Body of pancreas (tissue), 4 donors: ENCODE data around the gene MBP. TPM values are rescaled to one million over a fixed set of nuclear protein-coding genes. Genes with fewer than 3 reads are reported as not detected.

ENCODE experiments used
- ATAC-seq: fragments of 150-250 bp; one replicate; pipeline ENCODE4 v1.9.1; 2016
- DNase-seq, 4 donors: peaks; one replicate each; pipeline ENCODE4 v3.0.0-alpha.2; 2019
- H3K27ac ChIP-seq, 4 donors: fragments of 200-600 bp; sonication (generic); 1 replicate in 3 of 4; 2 replicates in 1 of 4; pipeline versions ENCODE4 v1.5.1 to v1.6.1; 2016 to 2019; ENCODE audit warnings: mild to moderate bottlenecking in 1 of 4, mixed read lengths in 1 of 4, moderate library complexity in 1 of 4
- H3K27me3 ChIP-seq, 2 donors: fragments of 200-600 bp; sonication (generic); one replicate each; pipeline ENCODE4 v1.6.0; 2016; ENCODE audit warnings: mild to moderate bottlenecking in 1 of 2
- H3K36me3 ChIP-seq, 2 donors: fragments of 200-600 bp; sonication (generic); replicated peaks in 1 of 2; 2 replicates each; pipeline ENCODE4 v1.5.1; 2016; ENCODE audit warnings: low read depth in 2 of 2; ENCODE audit not compliant: insufficient read depth in 1 of 2
- H3K4me1 ChIP-seq: fragments of 200-600 bp; sonication (generic); one replicate; pipeline ENCODE4 v1.6.0; 2016
- H3K4me3 ChIP-seq, 2 donors: fragments of 200-600 bp; sonication (generic); 1 replicate in 1 of 2; 2 replicates in 1 of 2; pipeline ENCODE4 v1.5.1; 2016 to 2019
- H3K9me3 ChIP-seq, 3 donors: fragments of 200-600 bp; sonication (generic); 1 replicate in 2 of 3; 2 replicates in 1 of 3; pipeline ENCODE4 v1.5.1; 2016
- CTCF ChIP-seq, 7 experiments: fragments of 450-650 bp in 4 of 7; fragments of 200-600 bp in 3 of 7; sonication (generic) in 3 of 7; IDR thresholded peaks; one replicate each; pipeline ENCODE4 v1.5.1; 2016 to 2019; ENCODE audit warnings: antibody characterized with exemption in 7 of 7
- POLR2A ChIP-seq, 3 donors: fragments of 450-650 bp; IDR thresholded peaks; one replicate each; pipeline ENCODE4 v1.6.1; 2016; ENCODE audit warnings: antibody characterized with exemption in 3 of 3, mild to moderate bottlenecking in 2 of 3
- WGBS, 2 donors: methylation state at CpG; one replicate each; pipeline ENCODE4 v1.1.5; 2017; 5-methylcytosine and 5-hydroxymethylcytosine counted together
- intact Hi-C: fragments of 100-400 bp; cut with DNase I; formaldehyde crosslinking; loops from one replicate; pipeline ENCODE4 v1.15.1; 2023
- total RNA-seq, 2 donors: library from RNA; depleted of rRNA; stranded (reverse); fragments of >200 nt; gene quantifications; one replicate each; pipeline ENCODE4 v1.1.0, GENCODE V29; 2016

Gene MBP
- total RNA-seq, 2 donors from 2014 or later: 17.4 to 24.4 TPM

GRCh38 chr18:77108001-77108692, 24.4 kb downstream of the MBP start:
- no peak for TF ChIP-seq CTCF (IDR thresholded peaks at IDR 0.05)
- peak in 1 of 3 donors; percentile 34 for TF ChIP-seq POLR2A (IDR thresholded peaks at IDR 0.05)
- whole genome bisulfite sequencing, 2 donors: 42 to 54% methylated on average over 13 of the region's 13 CpGs
- H3K36me3 ChIP-seq: no peaks in the 10 kb centered on the region
- H3K27ac ChIP-seq: peak overlapping the region in 2 of 4 donors; percentile 43 to 62
- no peaks in the 10 kb centered on the region for H3K9me3 ChIP-seq
- peaks cover 18% of the 10 kb centered on the region for H3K4me1 ChIP-seq
- peak; percentile 48 for ATAC-seq
- DNase-seq: peak in 1 of 4 donors; percentile 63
- no peaks in the 10 kb centered on the region for H3K27me3 ChIP-seq
- H3K4me3 ChIP-seq: no peak overlapping the region
- intact Hi-C loops: no loop called here

GRCh38 chr18:77107292-77107691, 25.3 kb downstream of the MBP start:
- 43 to 53% methylated on average over 5 of the region's 5 CpGs for WGBS, 2 donors
- TF ChIP-seq POLR2A (IDR thresholded peaks at IDR 0.05) (no peak), CTCF (IDR thresholded peaks at IDR 0.05) (no peak)

DNA sequence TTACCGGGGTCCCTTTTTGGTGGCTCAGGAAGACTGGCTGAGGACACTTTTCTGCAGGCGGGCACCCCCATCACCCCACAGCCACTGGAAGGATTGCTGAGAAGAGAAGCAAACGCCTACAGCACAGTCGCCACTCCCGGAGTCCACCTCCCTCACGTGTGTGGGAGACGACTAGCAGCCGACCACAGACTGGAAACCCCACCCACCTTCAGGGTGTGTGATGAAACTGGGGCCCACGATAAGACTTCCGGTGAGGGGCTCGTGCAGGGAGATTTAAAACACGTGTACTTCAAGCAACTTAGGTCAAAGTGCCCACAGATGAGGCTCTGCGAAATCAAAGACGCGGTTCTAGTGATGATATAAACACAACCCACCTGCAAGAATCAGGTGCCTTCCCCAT, 26.3 kb downstream of the MBP start:
- Histone ChIP-seq H3K4me1 (peaks cover 10% of the 10 kb centered on the region), H3K27ac (no peak overlapping the region), H3K9me3 (no peaks in the 10 kb centered on the region), H3K36me3 (no peaks in the 10 kb centered on the region), H3K27me3 (no peaks in the 10 kb centered on the region), H3K4me3 (no peak overlapping the region)
- intact Hi-C loops: no loop called here
- no peak for DNase-seq
- ATAC-seq: no peak
- WGBS, 2 donors: 84 to 91% methylated on average over 15 of the region's 15 CpGs
- TF ChIP-seq POLR2A (IDR thresholded peaks at IDR 0.05) (no peak), CTCF (IDR thresholded peaks at IDR 0.05) (no peak)

More at GRCh38 chr18:77107292-77107691, 25.3 kb downstream of the MBP start:
- H3K27me3 ChIP-seq: no peaks in the 10 kb centered on the region
- H3K27ac ChIP-seq: peak overlapping the region in 2 of 4 donors; percentile 46 to 62
- no peaks in the 10 kb centered on the region for H3K36me3 ChIP-seq
- H3K9me3 ChIP-seq: no peaks in the 10 kb centered on the region
- H3K4me1 ChIP-seq: peaks cover 10% of the 10 kb centered on the region
- no peak for DNase-seq
- intact Hi-C loops: no loop called here
- no peak for ATAC-seq
- H3K4me3 ChIP-seq: no peak overlapping the region

DNA sequence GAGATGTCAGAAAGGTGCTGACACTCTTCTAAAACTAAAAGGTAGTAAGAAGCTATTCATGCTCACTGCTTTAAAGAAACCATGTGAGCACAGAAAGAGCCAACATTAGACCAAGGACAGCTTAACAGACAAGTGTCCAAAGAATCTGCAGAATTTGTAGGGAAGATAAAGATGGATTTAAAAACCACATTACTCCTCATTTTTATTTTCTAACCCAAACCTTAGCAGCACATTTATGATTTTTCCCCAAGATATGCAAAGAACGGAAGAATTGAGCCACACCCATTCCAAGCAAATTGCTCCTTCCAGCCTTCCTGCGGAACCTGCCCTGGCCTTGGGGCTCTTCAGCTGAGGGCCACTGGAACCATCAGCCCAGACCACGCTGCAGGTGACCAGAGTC, 26.9 kb downstream of the MBP start:
- no peak overlapping the region for H3K4me3 ChIP-seq
- 89 to 92% methylated on average over 3 of the region's 3 CpGs for WGBS, 2 donors
- H3K27ac ChIP-seq: no peak overlapping the region
- H3K9me3 ChIP-seq: no peaks in the 10 kb centered on the region
- DNase-seq: no peak
- no peaks in the 10 kb centered on the region for H3K36me3 ChIP-seq
- intact Hi-C loops: no loop called here
- H3K4me1 ChIP-seq: peaks cover 16% of the 10 kb centered on the region
- no peak for ATAC-seq
- TF ChIP-seq POLR2A (IDR thresholded peaks at IDR 0.05) (no peak), CTCF (IDR thresholded peaks at IDR 0.05) (no peak)
- H3K27me3 ChIP-seq: no peaks in the 10 kb centered on the region

DNA sequence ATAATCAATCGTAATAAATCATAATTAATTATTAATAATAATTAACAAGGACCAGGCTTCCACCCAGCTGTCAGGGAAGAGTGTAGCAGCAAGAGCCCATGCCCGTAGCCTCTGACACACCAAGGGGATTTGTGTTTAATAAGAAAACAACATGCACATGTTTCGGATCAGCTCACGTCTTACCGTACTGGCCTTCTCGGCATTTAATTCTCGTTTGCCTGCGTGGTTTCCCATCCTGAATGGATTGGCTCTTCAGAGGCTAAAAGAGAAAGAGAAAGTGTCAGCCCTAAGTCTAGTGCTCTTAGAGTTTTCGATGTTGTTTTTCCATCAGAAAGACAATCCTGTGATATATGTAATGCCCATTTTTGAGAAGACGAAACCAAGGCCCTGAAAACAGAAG, 27.6 kb downstream of the MBP start:
- ATAC-seq: no peak
- no peak overlapping the region for H3K27ac ChIP-seq
- peaks cover 17% of the 10 kb centered on the region for H3K4me1 ChIP-seq
- no peak for DNase-seq
- intact Hi-C loops: no loop called here
- WGBS, 2 donors: 89% methylated on average over 10 of the region's 10 CpGs
- H3K4me3 ChIP-seq: no peak overlapping the region
- no peaks in the 10 kb centered on the region for H3K27me3 ChIP-seq
- TF ChIP-seq POLR2A (IDR thresholded peaks at IDR 0.05) (no peak), CTCF (IDR thresholded peaks at IDR 0.05) (no peak)
- H3K9me3 ChIP-seq: no peaks in the 10 kb centered on the region
- no peaks in the 10 kb centered on the region for H3K36me3 ChIP-seq
